SH-SY5Y (cell line): ENCODE results near the gene HSF4.

ENCODE experiments used
- GATA2 ChIP-seq: IDR thresholded peaks from 2 replicates; pipeline ENCODE4 v1.6.1; 2011; ENCODE audit warnings: mild to moderate bottlenecking, low read depth, low read length
- GATA3 ChIP-seq: IDR thresholded peaks from 2 replicates; pipeline ENCODE4 v1.6.1; 2011; ENCODE audit warnings: low read depth, mild to moderate bottlenecking, low read length, moderate library complexity

Gene HSF4

DNA sequence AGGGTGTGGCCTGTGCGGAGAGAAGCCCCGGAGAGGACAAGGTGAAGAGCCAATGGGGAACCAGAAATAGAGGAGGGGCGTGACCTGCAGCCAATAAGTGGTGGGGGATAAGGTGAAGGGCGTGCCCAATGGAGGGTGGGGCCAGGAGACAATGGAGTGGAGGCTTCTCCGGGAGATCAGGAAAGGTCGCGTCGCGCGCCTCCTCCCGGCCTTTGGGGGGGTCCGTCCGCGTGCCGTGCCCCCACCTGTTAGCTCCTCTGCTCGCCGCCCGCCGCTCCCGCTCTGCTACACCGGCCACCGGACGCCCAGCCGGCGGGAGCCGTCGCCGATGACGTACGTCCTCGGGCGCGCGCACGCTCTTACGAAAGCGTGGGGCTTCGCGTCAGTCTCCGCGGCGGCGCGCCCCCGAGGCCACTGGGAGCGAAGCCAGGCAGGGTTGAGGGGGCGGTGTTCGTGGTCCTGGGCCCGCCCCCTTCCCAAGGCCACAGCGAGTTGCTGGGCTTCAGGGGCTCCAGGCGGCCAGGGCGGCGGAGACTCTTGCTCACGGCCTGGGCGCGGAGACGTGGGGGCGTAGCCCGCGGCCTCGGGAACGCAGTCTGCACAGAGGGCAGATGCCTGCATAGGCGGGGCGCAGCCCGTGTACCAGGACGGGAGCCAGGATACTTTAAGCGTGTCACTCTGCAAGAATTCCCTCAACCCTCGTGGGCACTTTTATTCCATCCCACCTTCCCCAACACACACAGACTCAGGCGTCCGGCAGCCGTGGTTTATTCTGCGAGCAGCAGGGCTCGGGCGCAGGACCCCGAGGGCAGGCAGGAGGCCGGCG is 19.3 kb downstream of the HSF4 start, which contains the start of gene MATCAP1:
MATCAP1 (minus strand) TSS at position 337 of the 826 bp plus-strand sequence. CDS start 3,353 bp downstream, outside the sequence.
- peak; percentile 34; the same call in 1 of the 2 replicates for TF ChIP-seq GATA2
- TF ChIP-seq GATA3, result no peak

DNA sequence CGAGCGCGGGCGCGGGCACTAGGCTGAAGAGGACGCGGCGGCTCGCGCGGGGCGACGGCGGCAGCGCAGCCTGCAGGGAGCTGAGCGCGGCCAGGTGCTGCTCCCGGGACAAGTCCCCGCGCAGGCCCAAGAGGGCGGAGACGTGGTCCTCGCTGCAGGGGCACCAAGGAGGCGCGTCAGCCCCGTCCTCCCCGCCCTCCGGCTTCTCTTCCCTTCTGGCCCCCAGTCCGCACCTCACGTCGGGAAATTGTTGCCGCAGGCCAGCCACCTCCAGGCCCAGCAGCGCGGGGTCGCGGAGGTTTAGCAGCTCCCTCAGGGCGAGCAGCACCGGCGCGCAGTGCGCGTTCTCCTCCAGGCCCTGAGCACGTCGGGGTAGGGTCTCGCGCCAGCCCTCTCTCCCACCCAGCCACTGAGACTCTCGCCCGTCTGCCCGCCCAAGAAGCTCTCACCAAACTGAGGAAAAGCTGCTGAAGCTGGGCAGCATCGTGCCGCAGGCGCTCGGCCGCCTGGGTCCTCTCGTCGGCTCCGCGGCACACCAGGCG is 20.0 kb downstream of the HSF4 start:
- TF ChIP-seq GATA3, result no peak
- no peak for TF ChIP-seq GATA2

DNA sequence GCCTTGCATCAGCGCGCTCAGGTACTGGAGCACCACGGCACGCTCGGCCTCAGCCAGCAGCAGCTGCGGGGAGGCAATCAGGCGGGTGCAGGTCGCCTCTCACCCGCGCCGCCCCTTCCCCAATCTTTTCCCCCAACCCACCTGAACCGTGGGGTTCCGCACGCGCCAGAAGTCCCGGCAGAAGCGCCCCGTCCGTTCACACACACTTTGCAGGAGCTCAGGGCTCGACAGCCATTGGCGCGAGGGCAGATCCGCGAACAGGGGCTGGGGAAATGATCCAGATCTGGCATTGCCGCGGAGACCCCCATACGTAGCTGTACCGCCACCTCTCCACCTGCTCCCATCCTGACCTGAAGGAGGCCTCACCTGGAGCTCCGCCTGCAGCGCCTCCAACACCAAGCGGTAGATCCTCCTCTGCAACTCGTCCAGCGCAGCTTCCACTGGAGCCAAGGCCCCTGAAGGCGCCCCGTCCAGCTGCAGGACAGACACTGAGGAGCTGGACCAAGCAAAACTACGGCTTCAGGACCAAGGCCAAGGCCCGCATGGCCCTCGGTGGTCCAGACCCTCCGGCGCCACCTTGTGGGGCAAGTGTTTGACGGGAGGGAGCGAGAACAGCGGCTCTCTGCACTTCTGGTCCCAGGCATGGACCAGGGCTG is 20.6 kb downstream of the HSF4 start:
- no peak for TF ChIP-seq GATA3

GRCh38 chr16:67185651-67186134 is 21.1 kb downstream of the HSF4 start:
- no peak for TF ChIP-seq GATA2
- TF ChIP-seq GATA3, result no peak

DNA sequence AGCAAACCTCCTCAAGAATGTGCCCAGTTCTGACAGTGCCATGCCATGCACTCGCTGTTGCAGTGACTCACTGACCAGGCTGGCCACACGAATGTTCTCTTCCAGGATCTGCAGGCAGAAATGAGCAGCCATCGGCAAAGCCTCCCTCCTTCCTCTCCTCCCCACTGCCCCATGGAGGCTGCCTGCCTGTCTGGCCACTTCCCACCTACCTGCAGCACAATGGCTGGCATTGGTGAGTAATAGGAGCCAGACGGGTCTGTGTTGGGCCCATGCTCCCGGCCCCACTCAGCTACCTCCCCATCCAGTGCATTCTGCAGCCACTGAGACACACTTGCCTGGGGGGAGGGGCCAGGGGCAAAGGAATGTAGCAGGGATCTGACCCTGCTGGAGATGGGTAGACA is 22.0 kb downstream of the HSF4 start:
- TF ChIP-seq GATA2, result no peak
- TF ChIP-seq GATA3, result no peak

DNA sequence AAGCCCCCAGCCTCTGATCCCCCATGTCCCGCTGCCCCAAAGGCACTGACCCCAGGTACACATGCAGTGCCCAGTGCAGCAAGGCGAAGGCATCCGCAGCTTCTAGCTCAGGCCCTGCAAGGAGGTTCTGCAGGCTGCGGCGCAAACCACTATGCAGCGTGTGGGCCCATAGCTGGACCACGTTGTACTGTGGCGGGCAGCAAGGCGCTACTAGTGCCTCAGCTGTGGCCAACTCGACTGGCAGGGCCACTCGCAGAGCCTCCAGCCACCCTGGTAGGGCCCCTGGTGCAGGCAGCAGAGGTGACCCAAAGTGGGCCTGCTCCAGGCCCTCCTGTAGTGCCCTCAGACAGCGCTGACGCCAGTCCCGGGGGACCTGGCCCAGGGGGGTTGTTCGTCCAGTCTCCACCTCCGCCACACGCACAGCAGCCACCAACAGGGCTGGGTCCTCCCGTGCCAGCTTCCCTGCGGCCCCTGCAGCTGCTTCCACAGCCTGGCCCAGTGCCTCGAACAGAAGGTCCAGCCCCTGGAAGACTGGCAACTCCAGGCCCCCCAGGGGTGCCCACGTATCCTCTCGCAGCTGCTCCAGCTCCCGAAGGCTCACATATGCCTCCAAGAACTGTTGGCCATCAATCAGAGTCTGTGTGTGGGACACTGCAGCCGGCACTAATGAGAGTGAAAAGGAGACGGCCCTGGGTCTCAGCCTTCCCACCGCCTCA is 22.8 kb downstream of the HSF4 start:
- no peak for TF ChIP-seq GATA3
- TF ChIP-seq GATA2, result no peak

DNA sequence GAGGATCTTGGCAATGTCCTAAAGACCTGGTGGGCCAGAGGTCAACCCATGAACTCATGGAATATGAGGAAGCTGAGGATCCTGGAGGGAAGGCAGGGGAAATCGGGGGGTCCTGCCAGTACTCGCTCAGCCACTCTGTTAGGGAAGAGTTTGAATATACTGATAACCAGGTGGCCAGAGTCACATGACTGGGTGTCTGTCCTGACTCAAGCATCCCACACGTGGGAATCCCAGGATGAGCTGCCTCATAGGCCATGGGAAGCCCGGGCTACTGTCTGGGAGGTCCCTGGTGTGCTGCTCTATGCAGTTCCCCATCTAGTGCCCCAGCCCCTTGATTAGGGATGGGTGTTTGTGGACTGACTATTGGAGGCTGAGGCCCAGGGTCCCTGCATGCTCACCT is 23.8 kb downstream of the HSF4 start:
- TF ChIP-seq GATA2 (no peak), GATA3 (no peak)

- no peak for TF ChIP-seq GATA2
- no peak for TF ChIP-seq GATA3
Measured at GRCh38 chr16:67188798-67189197, 24.3 kb downstream of the HSF4 start.

- TF ChIP-seq GATA3 (no peak), GATA2 (no peak)
Measured at GRCh38 chr16:67190041-67190440, 25.5 kb downstream of the HSF4 start, which contains the start of gene EXOC3L1. EXOC3L1 (minus strand) TSS chr16:67190136; CDS start chr16:67189676, 460 bp downstream.

- TF ChIP-seq GATA2 (no peak), GATA3 (no peak)
Measured at GRCh38 chr16:67190448-67191399, 26.2 kb downstream of the HSF4 start.

DNA sequence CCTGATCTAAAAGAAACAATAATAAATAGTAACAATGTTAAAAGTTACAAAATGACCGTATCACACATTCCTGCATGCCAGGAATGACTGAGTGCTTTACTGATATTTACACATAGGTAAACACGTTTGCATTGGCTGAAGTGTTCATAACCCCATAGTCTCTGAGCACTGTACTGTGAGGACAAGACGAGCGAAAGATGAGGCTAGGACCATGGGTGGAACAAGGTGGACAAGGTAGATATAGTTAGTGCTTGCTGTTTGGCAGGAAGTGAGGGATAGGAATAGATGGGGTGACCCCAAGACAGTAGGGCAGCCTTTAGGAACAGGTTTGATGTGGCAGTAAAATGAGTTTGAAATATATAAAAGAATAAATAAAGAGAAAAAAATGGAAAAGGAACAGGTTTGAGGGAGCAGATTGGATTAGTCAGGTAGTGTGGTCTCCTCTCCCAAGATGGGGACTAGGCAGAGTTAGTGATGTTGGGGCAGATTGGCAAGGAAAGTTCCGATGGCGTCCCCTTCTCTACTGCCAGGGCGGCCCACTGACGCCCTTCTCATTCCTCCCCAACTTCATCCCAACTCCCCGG is 27.0 kb downstream of the HSF4 start:
- TF ChIP-seq GATA3 (no peak), GATA2 (no peak)

- TF ChIP-seq GATA3 (no peak), GATA2 (no peak)
Measured at GRCh38 chr16:67191995-67192681, 27.6 kb downstream of the HSF4 start, which contains the start of gene E2F4. E2F4 (plus strand) TSS chr16:67192155; CDS start chr16:67192228, 73 bp downstream.
